Measurements from ENCODE around the gene STARD8. TPM values are rescaled to one million over a fixed set of nuclear protein-coding genes. Genes with fewer than 3 reads are reported as not detected.

STARD8 gene
- total and polyA plus RNA-seq, 4 donors: 1.8 to 10.7 (median 8.3) TPM

DNA sequence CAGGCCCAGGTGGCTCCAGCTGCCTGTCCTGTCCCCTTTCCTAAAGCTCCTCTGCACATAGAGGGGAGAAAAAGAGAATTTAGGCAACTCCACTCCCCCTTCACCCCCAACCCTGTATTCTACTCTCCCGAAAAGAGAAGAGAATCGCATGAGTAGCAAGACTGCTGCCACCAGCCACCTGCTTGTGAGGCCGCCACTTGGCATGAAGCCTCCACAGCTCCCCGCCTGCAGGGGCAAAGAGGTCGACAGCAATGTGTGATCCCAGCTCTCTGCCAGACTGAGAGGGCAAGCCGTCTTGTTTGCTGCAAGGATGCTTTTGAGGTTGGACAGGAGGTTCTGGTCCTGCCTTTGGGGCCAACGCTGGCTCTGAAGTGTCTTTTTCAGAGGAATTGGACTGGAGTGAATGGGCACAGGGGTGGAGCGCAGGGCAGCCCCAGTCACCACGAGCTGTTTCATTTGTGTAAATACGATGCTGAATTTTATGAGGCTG lies 77.1 kb downstream of the STARD8 start:
- 90% methylated on average over 10 of the region's 10 CpGs for WGBS
- H3K4me1 ChIP-seq (ENCODE audit: control insufficient read depth in 4 of 4, insufficient read depth in 4 of 4, low read length in 3 of 4): no peaks in the 10 kb centered on the region
- DNase-seq (ENCODE audit: low spot score): no peak
- TF ChIP-seq RAD21 (IDR thresholded peaks at IDR 0.05): no peak
- TF ChIP-seq RXRA (IDR thresholded peaks at IDR 0.05): no peak
- TF ChIP-seq, protein P1, sequence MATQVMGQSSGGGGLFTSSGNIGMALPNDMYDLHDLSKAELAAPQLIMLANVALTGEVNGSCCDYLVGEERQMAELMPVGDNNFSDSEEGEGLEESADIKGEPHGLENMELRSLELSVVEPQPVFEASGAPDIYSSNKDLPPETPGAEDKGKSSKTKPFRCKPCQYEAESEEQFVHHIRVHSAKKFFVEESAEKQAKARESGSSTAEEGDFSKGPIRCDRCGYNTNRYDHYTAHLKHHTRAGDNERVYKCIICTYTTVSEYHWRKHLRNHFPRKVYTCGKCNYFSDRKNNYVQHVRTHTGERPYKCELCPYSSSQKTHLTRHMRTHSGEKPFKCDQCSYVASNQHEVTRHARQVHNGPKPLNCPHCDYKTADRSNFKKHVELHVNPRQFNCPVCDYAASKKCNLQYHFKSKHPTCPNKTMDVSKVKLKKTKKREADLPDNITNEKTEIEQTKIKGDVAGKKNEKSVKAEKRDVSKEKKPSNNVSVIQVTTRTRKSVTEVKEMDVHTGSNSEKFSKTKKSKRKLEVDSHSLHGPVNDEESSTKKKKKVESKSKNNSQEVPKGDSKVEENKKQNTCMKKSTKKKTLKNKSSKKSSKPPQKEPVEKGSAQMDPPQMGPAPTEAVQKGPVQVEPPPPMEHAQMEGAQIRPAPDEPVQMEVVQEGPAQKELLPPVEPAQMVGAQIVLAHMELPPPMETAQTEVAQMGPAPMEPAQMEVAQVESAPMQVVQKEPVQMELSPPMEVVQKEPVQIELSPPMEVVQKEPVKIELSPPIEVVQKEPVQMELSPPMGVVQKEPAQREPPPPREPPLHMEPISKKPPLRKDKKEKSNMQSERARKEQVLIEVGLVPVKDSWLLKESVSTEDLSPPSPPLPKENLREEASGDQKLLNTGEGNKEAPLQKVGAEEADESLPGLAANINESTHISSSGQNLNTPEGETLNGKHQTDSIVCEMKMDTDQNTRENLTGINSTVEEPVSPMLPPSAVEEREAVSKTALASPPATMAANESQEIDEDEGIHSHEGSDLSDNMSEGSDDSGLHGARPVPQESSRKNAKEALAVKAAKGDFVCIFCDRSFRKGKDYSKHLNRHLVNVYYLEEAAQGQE (IDR thresholded peaks at IDR 0.05): no peak
- TF ChIP-seq, protein P2, sequence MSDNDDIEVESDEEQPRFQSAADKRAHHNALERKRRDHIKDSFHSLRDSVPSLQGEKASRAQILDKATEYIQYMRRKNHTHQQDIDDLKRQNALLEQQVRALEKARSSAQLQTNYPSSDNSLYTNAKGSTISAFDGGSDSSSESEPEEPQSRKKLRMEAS (IDR thresholded peaks at IDR 0.05): no peak
- no peak for TF ChIP-seq YY1 (IDR thresholded peaks at IDR 0.05)
- no peak for TF ChIP-seq HNF4G (IDR thresholded peaks at IDR 0.05)
- TF ChIP-seq, protein P3, sequence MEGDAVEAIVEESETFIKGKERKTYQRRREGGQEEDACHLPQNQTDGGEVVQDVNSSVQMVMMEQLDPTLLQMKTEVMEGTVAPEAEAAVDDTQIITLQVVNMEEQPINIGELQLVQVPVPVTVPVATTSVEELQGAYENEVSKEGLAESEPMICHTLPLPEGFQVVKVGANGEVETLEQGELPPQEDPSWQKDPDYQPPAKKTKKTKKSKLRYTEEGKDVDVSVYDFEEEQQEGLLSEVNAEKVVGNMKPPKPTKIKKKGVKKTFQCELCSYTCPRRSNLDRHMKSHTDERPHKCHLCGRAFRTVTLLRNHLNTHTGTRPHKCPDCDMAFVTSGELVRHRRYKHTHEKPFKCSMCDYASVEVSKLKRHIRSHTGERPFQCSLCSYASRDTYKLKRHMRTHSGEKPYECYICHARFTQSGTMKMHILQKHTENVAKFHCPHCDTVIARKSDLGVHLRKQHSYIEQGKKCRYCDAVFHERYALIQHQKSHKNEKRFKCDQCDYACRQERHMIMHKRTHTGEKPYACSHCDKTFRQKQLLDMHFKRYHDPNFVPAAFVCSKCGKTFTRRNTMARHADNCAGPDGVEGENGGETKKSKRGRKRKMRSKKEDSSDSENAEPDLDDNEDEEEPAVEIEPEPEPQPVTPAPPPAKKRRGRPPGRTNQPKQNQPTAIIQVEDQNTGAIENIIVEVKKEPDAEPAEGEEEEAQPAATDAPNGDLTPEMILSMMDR (IDR thresholded peaks at IDR 0.05; ENCODE audit: low read depth, low read length, missing input control): no peak
- no peak for TF ChIP-seq FOXA2 (IDR thresholded peaks at IDR 0.05)
- no peak for TF ChIP-seq TAF1 (conservative IDR thresholded peaks at IDR 0.05)
- H3K9me3 ChIP-seq (ENCODE audit: control insufficient read depth in 4 of 4, low read length in 3 of 4): no peaks in the 10 kb centered on the region
- H3K9ac ChIP-seq (ENCODE audit: low read depth in 1 of 2, low read length in 2 of 2): no peak overlapping the region
- peaks cover 3 to 60% (median 14%) of the 10 kb centered on the region in 4 donors for H3K36me3 ChIP-seq (ENCODE audit: control insufficient read depth in 4 of 4, insufficient read depth in 3 of 4, low read depth in 1 of 4, low read length in 3 of 4)
- no peak overlapping the region for H3K4me3 ChIP-seq (ENCODE audit: low read depth in 1 of 3, low read length in 3 of 3)
- no peaks in the 10 kb centered on the region for H3K27me3 ChIP-seq (ENCODE audit: control insufficient read depth in 4 of 4, insufficient read depth in 4 of 4, low read length in 3 of 4)
- H3K27ac ChIP-seq (ENCODE audit: low read depth in 1 of 2, low read length in 2 of 2): no peak overlapping the region

DNA sequence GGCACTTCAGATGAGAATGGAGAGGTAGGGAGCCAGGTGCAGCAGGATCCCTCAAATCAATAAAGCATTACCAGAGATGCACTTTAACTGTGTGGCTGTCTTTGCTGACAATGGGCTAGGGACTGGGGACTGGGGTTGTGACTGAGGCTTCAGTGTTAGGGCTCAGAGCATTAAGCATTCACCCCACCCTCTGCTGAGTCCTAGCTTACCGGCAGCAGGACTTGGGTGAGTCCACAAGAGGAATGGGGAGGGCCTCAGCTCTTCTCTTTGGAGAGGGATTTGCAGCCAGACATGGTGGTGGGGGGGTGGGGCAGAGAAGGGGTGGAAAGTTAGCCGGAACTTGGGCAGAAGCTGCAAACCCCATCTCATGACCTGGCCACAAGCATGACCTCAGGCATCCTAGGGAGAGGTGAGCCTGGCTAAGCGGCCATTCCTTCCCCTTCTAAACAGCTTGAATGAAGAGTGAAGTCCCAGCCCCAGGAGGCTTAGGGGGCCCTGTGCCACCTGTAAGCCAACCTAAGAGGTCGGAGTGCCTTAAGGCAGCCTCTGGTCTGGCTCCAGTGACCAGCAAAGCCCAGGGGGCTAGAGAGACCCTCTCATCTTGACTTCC lies 78.4 kb downstream of the STARD8 start:
- Histone ChIP-seq H3K36me3 (ENCODE audit: control insufficient read depth in 4 of 4, insufficient read depth in 3 of 4, low read depth in 1 of 4, low read length in 3 of 4) (peaks cover 3 to 47% (median 12%) of the 10 kb centered on the region in 4 donors), H3K9ac (ENCODE audit: low read depth in 1 of 2, low read length in 2 of 2) (no peak overlapping the region), H3K4me1 (ENCODE audit: control insufficient read depth in 4 of 4, insufficient read depth in 4 of 4, low read length in 3 of 4) (no peaks in the 10 kb centered on the region), H3K4me3 (ENCODE audit: low read depth in 1 of 3, low read length in 3 of 3) (no peak overlapping the region), H3K27ac (ENCODE audit: low read depth in 1 of 2, low read length in 2 of 2) (no peak overlapping the region), H3K9me3 (ENCODE audit: control insufficient read depth in 4 of 4, low read length in 3 of 4) (no peaks in the 10 kb centered on the region), H3K27me3 (ENCODE audit: control insufficient read depth in 4 of 4, insufficient read depth in 4 of 4, low read length in 3 of 4) (no peaks in the 10 kb centered on the region)
- WGBS: 87% methylated on average over 4 of the region's 4 CpGs
- DNase-seq (ENCODE audit: low spot score): no peak
- TF ChIP-seq, protein P2 (IDR thresholded peaks at IDR 0.05): no peak

DNA sequence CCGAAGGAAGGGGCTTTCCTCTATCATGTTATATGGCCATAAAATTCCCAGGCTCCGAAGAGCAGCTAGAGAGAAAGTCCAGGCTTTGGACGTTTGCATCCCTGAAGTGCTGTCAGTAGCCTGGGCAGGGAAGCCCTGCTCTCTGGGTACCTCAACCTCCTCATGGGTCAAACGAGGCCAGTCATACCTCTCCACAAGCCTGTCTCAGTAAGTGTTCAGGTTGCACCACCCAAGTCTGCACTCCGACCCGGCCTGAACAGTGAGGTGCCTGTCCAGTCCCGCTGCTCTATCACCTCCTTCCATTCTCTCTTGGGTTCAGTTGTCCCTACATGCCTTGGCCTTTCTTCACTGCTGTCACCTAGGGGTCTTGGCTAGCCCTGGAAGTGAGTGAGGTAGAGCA lies 78.9 kb downstream of the STARD8 start:
- no peaks in the 10 kb centered on the region for H3K9me3 ChIP-seq (ENCODE audit: control insufficient read depth in 4 of 4, low read length in 3 of 4)
- H3K9ac ChIP-seq (ENCODE audit: low read depth in 1 of 2, low read length in 2 of 2): no peak overlapping the region
- DNase-seq (ENCODE audit: low spot score): no peak
- H3K4me1 ChIP-seq (ENCODE audit: control insufficient read depth in 4 of 4, insufficient read depth in 4 of 4, low read length in 3 of 4): no peaks in the 10 kb centered on the region
- H3K27me3 ChIP-seq (ENCODE audit: control insufficient read depth in 4 of 4, insufficient read depth in 4 of 4, low read length in 3 of 4): no peaks in the 10 kb centered on the region
- peaks cover 3 to 42% (median 9%) of the 10 kb centered on the region in 4 donors for H3K36me3 ChIP-seq (ENCODE audit: control insufficient read depth in 4 of 4, insufficient read depth in 3 of 4, low read depth in 1 of 4, low read length in 3 of 4)
- H3K27ac ChIP-seq (ENCODE audit: low read depth in 1 of 2, low read length in 2 of 2): no peak overlapping the region
- no peak overlapping the region for H3K4me3 ChIP-seq (ENCODE audit: low read depth in 1 of 3, low read length in 3 of 3)
- 87% methylated on average over 7 of the region's 7 CpGs for WGBS
- TF ChIP-seq HNF4G (IDR thresholded peaks at IDR 0.05) (no peak), RXRA (IDR thresholded peaks at IDR 0.05) (no peak), YY1 (IDR thresholded peaks at IDR 0.05) (no peak), EGR1 (IDR thresholded peaks at IDR 0.05; ENCODE audit: low read depth in 2 of 2) (no peak), JUND (IDR thresholded peaks at IDR 0.05) (no peak), GABPA (IDR thresholded peaks at IDR 0.05 in 1 of 2, conservative IDR thresholded peaks at IDR 0.05 in 1 of 2) (no peak), NR2F2 (IDR thresholded peaks at IDR 0.05) (no peak), FOXA1 (IDR thresholded peaks at IDR 0.05) (no peak)
- TF ChIP-seq, protein P4, sequence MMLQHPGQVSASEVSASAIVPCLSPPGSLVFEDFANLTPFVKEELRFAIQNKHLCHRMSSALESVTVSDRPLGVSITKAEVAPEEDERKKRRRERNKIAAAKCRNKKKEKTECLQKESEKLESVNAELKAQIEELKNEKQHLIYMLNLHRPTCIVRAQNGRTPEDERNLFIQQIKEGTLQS (IDR thresholded peaks at IDR 0.05): no peak
- TF ChIP-seq, protein P2 (IDR thresholded peaks at IDR 0.05): no peak
- TF ChIP-seq, protein P5, sequence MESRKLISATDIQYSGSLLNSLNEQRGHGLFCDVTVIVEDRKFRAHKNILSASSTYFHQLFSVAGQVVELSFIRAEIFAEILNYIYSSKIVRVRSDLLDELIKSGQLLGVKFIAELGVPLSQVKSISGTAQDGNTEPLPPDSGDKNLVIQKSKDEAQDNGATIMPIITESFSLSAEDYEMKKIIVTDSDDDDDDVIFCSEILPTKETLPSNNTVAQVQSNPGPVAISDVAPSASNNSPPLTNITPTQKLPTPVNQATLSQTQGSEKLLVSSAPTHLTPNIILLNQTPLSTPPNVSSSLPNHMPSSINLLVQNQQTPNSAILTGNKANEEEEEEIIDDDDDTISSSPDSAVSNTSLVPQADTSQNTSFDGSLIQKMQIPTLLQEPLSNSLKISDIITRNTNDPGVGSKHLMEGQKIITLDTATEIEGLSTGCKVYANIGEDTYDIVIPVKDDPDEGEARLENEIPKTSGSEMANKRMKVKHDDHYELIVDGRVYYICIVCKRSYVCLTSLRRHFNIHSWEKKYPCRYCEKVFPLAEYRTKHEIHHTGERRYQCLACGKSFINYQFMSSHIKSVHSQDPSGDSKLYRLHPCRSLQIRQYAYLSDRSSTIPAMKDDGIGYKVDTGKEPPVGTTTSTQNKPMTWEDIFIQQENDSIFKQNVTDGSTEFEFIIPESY (IDR thresholded peaks at IDR 0.05): no peak
- TF ChIP-seq, protein P3 (IDR thresholded peaks at IDR 0.05; ENCODE audit: low read depth, low read length, missing input control): no peak

Measured in liver (tissue), 9 donors.